Measurements from ENCODE around the gene CCNG2. TPM values are rescaled to one million over a fixed set of nuclear protein-coding genes. Genes with fewer than 3 reads are reported as not detected.

The CCNG2 gene
- polyA plus RNA-seq, 4 donors = 119 to 160 (median 146) TPM

DNA sequence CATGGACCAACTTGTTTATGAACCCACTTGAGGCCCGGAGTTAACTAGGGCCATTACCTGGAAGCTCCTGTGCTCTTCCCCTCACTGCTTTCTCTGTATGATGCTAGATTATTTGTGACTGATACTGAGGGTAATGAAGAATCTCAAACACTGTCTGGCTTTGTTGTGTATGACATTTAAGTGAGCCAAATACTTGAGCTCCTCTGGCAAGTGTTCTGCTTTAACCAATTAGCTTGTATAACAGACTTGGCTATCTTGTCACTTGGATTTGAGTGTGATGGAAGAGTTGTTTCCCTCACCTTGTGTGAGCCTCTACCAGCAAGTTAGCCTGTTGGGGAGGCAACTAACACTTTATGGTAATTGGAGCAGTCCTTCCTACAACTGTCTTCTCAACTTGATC, 42.7 kb downstream of the CCNG2 start:
- DNase-seq (ENCODE audit: low read depth in 4 of 4, low spot score in 3 of 4) = no peak

DNA sequence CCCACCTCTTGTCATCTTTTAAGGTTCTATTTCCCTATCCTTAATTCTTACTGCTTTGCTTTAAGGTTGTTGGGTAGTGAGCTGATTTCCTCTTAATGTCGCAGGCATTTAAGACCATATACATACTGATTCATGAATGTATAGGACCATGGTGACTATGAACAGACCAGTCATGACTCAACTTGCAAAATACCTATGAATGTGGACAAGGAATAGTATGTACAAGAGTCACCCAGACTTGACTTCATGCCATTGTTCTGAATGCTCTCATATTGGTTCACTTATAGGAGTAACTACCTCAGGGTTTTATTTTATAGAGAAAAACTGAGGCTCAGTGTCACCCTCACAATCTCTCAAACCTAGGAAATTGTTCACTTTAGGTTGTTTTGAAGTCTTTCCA, 44.3 kb downstream of the CCNG2 start:
- DNase-seq (ENCODE audit: low read depth in 4 of 4, low spot score in 3 of 4) = no peak

DNA sequence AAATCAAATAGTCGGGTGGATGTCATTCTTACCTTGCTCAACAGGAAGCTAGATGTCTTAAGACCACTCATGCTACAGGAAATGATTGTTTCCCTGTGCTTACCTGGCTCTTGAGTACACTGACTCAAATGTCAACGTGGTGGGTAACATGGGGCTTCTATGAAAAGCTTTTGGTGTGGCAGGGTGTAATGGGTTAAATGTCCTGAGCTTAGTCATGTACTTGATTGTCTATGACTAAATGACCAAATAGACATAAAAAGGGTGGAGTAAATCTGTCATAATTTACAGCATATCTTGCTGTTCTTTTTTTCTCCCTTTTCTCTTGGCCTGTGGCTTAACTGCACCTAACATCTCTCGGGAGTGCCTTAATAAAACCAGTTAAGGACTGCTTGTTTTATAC, 44.9 kb downstream of the CCNG2 start:
- DNase-seq (ENCODE audit: low read depth in 4 of 4, low spot score in 3 of 4) = no peak

- no peak for DNase-seq (ENCODE audit: low read depth in 4 of 4, low spot score in 3 of 4)
These were observed 45.5 kb downstream of the CCNG2 start for GRCh38 chr4:77202491-77202890.

DNA sequence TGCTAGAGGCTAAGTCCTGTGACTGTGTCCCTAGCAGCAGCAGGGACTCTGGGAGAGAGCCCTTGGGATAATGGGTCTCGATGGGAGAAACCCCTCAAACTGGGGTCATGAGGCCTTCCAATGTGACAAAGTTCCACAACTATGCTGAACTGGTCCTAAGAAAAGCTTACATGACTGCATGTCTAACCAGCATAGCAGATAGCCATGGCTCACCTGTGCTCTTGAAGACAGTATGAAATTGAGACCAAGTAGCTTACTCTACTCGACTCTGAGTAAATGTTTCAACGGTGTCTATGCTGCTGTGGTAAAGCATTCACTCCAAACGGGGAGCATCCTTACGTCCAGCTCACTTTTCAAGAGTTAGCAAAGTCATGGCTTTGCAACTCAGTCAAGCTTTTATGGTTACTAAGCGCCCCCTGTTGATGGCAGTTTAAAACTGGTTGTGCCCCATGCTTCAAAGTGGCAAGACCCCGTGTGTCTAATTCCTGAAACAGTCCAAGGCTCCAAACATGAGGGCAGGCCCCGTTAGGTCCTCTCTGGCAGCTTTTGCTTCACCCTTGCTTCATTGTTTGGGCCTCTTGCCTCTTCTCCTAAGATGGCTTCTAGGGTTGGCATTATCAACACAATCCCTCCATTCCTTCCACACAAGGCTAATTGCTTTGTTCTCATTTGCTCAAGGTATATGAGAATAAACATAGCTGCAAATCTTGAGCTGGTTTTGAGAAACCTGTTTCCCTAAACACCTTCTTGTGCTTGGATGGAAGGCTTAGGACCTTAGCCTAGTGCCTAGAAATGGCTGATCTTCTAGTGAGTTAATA, 46.6 kb downstream of the CCNG2 start:
- DNase-seq (ENCODE audit: low read depth in 4 of 4, low spot score in 3 of 4) = peak; percentile 38 to 72 (median 66)

- no peak for DNase-seq (ENCODE audit: low read depth in 4 of 4, low spot score in 3 of 4)
These were observed 47.6 kb downstream of the CCNG2 start for GRCh38 chr4:77204621-77205020.

DNA sequence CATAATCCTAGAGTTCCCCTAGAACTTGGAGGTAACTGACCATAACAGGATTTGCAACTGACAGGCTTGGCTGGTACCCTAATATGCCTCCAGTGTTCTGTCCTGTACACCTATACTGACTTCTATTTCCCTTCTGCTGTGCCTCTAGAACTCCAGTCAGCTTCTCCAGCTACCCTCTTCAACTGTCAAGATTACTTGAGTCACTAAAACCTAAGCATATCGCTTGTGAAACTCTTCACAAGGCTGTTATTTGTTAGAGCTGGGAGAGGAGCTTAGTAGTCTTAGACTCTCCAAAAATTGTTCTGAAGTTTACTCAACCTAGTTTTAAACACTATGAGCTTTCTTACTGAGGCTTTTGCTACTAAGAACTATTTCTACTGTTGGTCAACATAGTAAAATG, 52.0 kb downstream of the CCNG2 start:
- no peak for DNase-seq (ENCODE audit: low read depth in 4 of 4, low spot score in 3 of 4)

DNA sequence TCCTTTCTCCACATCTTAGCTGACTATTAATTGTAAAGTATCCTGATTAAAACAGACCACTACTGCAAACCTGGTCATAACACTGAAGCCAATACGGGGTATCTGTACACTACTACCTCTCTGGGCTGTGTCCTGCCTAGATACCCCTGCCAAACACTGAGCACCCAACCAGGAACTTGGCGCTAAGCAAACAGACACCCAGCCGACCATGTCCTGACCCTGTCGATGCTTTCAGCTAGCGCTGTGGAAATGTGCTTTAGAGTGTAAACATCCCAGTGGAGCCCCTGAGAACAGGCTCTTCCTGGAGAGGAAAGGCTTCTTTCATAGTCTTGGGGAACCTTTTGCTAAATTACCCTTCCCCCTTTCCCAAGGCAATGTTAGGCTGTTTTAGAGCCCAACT, 52.9 kb downstream of the CCNG2 start:
- no peak for DNase-seq (ENCODE audit: low read depth in 4 of 4, low spot score in 3 of 4)

DNA sequence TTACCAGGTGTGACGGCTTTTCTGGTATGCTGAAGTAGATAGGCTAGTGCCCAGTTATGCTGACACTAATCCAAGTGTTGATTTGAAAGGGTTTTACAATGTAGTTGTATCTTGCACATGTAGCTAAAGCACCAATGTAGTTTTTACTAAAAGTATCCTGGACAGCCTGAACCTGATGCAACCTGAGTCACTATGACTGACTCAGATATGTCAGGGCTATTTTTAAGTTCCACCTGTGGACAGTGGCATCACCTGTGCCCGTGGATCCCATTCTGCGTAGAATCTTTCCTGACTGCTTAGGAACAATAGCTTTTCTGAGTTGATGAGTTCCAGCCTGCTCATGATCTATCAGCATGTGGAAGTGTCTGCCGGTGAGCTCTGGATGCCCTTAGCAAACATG, 58.1 kb downstream of the CCNG2 start:
- DNase-seq (ENCODE audit: low read depth in 4 of 4, low spot score in 3 of 4) = no peak

GRCh38 chr4:77217526-77217925, 60.5 kb downstream of the CCNG2 start:
- no peak for DNase-seq (ENCODE audit: low read depth in 4 of 4, low spot score in 3 of 4)

DNA sequence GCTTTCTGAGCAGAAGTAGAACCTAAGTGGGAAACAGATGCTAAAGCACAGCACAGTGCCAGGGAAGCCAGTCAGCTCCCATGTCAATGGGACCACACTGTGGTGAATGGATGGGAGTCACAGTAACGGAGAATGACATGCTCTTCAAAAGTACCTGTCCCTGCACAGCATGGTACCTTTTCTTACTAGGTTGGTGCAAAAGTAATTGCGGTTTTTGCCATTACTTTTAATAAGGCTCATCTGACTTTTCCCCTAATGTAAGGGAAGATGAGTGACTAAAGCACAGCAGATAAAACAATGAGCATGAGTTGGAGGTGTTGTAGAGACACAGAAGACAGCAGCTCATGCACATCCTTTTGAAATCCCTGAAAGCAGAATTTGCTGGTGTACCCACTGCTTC, 62.3 kb downstream of the CCNG2 start:
- DNase-seq (ENCODE audit: low read depth in 4 of 4, low spot score in 3 of 4) = no peak

Other genes starting within 250 kb of the CCNG2 start
- gene SEPTIN11, start 207.5 kb upstream of the CCNG2 start, polyA plus RNA-seq (ENCODE audit: insufficient read length in 4 of 4) = 100 to 1,000 TPM; 244 to 309 (median 284) TPM
- gene CCNI, start 81.2 kb upstream of the CCNG2 start, polyA plus RNA-seq (ENCODE audit: insufficient read length in 4 of 4) = 100 to 1,000 TPM; 370 to 508 (median 407) TPM